ENCODE data around the gene CHRD.

Gene CHRD

GRCh38 chr3:184378651-184379357 is 1.1 kb upstream of the CHRD start:
- no peak overlapping the region for H3K4me3 ChIP-seq (ENCODE audit: low read depth, low read length)
- in situ Hi-C loops (cut with HindIII; ENCODE audit: low sequenced_read_pairs) = no loop called here
- TF ChIP-seq CTCF (IDR thresholded peaks at IDR 0.05; ENCODE audit: low read depth, low read length, missing control alignments) = no peak
- DNase-seq (ENCODE audit: low read depth) = no peak

GRCh38 chr3:184380185-184380626 is 352 bp downstream of the CHRD start:
- no peak for DNase-seq (ENCODE audit: low read depth)
- in situ Hi-C loops (cut with HindIII; ENCODE audit: low sequenced_read_pairs) = no loop called here
- H3K4me3 ChIP-seq (ENCODE audit: low read depth, low read length) = peak overlapping the region; percentile 31
- TF ChIP-seq CTCF (IDR thresholded peaks at IDR 0.05; ENCODE audit: low read depth, low read length, missing control alignments) = no peak

- in situ Hi-C loops (cut with HindIII; ENCODE audit: low sequenced_read_pairs) = no loop called here
- H3K4me3 ChIP-seq (ENCODE audit: low read depth, low read length) = peak overlapping the region; percentile 31
- TF ChIP-seq CTCF (IDR thresholded peaks at IDR 0.05; ENCODE audit: low read depth, low read length, missing control alignments) = no peak
- DNase-seq (ENCODE audit: low read depth) = no peak
These were observed 890 bp downstream of the CHRD start for GRCh38 chr3:184380627-184381260.

DNA sequence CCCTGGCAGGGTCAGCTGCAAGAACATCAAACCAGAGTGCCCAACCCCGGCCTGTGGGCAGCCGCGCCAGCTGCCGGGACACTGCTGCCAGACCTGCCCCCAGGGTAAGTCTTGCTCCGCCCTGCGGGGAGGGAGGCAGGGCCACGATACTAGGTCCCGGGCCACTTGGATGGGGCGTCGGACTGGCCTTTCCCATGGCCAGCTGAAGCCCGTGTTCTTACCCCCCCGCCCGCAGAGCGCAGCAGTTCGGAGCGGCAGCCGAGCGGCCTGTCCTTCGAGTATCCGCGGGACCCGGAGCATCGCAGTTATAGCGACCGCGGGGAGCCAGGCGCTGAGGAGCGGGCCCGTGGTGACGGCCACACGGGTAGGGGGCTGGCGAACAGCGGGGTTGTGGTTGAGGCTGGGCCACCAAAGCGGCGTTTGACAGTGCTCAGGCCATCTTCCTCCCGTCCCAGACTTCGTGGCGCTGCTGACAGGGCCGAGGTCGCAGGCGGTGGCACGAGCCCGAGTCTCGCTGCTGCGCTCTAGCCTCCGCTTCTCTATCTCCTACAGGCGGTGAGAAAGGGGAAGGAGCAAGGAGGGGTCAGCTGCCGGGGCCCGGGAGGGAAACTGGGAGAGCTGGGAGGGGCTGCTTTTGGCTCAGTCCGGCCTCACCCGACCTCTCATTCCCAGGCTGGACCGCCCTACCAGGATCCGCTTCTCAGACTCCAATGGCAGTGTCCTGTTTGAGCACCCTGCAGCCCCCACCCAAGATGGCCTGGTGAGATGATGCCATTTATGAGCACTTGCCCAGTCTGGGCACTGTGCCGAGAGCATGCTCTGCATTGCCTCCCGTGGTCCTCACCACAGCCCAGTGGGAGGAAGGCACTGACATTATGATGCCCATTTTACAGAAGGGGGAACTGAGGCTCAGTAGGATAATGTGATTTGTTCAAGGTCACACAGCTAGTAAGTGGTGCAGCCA is 1.7 kb downstream of the CHRD start:
- in situ Hi-C loops (cut with HindIII; ENCODE audit: low sequenced_read_pairs) = no loop called here
- TF ChIP-seq CTCF (IDR thresholded peaks at IDR 0.05; ENCODE audit: low read depth, low read length, missing control alignments) = no peak
- DNase-seq (ENCODE audit: low read depth) = no peak
- H3K4me3 ChIP-seq (ENCODE audit: low read depth, low read length) = no peak overlapping the region

DNA sequence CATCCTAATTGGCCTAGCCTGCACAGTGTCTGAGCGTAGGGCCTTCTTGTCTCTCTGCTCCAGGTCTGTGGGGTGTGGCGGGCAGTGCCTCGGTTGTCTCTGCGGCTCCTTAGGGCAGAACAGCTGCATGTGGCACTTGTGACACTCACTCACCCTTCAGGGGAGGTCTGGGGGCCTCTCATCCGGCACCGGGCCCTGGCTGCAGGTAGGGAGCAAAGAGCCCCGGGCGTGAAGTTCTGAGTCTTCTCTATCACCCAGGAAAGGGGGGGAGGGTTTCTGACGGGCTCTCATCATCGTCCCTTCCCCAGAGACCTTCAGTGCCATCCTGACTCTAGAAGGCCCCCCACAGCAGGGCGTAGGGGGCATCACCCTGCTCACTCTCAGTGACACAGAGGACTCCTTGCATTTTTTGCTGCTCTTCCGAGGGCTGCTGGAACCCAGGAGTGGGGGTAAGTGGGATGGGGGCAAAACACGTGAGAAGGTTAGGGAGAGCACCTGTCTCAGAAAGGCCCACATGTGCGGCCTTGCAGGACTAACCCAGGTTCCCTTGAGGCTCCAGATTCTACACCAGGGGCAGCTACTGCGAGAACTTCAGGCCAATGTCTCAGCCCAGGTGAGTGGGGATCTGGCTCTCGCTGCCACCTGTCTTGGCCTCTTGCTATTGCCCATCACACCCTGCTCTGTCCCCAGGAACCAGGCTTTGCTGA is 2.6 kb downstream of the CHRD start:
- no peak overlapping the region for H3K4me3 ChIP-seq (ENCODE audit: low read depth, low read length)
- in situ Hi-C loops (cut with HindIII; ENCODE audit: low sequenced_read_pairs) = no loop called here
- no peak for DNase-seq (ENCODE audit: low read depth)
- TF ChIP-seq CTCF (IDR thresholded peaks at IDR 0.05; ENCODE audit: low read depth, low read length, missing control alignments) = no peak
